Measurements from ENCODE around the gene RRAS.

Gene RRAS

DNA sequence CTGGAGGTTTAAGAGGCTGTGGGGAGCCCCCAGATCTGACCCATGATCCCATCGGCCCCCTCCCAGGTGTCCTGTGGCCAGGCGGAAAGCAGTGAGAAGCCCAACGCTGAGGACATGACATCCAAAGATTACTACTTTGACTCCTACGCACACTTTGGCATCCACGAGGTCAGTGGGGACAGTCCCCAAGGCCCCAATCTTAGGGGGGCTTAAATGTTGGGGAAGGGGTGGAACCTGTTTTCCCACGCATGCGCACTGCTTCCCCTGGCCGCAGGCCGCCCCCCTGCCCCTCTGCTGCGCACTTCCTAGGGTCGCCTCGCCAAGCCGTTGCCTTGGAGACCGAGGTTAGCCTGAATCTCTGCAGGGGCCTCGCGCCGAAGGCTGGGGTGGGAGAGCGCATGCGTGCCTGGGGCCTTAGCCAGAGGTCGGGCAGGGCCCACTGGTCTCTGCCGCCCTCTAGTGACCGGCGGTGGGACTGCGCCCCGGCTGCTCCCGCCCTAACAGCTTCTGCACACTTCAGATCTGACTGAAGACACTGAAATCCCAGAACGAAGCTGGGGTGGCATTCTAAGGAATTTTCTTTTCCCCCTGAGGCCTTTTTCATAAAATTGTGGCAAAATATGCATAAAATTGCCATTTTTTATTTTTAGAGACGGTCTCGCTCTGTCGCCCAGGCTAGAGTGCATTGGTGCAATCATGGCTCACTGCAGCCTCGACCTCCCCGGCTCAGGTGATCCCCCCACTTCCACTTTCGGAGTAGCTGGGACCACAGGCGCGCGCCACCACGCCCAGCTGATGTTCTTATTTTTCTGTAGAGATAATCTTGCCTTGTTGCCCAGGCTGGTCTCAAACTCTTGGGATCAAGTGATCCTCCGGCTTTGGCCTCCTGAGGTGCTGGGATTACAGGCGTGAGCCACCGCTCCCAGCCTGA is 40.7 kb upstream of the RRAS start:
- TF ChIP-seq, protein P1, sequence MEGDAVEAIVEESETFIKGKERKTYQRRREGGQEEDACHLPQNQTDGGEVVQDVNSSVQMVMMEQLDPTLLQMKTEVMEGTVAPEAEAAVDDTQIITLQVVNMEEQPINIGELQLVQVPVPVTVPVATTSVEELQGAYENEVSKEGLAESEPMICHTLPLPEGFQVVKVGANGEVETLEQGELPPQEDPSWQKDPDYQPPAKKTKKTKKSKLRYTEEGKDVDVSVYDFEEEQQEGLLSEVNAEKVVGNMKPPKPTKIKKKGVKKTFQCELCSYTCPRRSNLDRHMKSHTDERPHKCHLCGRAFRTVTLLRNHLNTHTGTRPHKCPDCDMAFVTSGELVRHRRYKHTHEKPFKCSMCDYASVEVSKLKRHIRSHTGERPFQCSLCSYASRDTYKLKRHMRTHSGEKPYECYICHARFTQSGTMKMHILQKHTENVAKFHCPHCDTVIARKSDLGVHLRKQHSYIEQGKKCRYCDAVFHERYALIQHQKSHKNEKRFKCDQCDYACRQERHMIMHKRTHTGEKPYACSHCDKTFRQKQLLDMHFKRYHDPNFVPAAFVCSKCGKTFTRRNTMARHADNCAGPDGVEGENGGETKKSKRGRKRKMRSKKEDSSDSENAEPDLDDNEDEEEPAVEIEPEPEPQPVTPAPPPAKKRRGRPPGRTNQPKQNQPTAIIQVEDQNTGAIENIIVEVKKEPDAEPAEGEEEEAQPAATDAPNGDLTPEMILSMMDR (IDR thresholded peaks at IDR 0.05; ENCODE audit: low read depth, low read length) = peak; percentile 100
- DNase-seq (ENCODE audit: extremely low read depth, low read depth) = peak; percentile 53

DNA sequence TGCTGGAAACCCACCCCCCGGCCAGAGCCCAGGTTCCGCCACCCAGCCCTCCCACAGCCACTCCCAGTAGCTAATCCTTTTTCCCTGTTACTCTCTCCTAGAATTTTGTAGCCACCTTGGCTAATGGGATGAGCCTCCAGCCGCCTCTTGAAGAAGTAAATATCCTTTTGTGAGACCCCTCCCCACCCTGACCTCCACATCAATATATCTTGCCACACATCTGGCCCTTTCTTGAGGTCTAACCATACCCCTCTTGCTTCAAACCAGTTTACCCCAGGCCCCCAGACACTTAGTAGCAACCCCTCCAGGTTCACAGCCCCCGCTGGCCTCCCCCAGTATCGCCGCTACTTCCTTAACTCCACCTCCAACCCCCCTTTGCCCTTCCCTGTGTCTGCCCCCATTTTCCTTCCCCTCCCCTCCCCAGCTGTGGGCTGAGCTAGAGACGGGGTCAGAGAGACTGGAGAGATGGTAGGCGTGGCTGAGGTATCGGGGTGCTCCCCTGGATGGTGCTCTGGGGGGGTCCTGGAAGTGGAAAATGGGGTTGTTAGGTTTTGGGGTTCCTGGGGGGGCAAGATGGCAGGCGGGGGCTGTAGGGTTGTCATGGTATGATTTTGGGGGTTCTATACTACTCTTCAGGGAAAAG is 39.9 kb upstream of the RRAS start:
- TF ChIP-seq, protein P1 (IDR thresholded peaks at IDR 0.05; ENCODE audit: low read depth, low read length) = no peak
- DNase-seq (ENCODE audit: extremely low read depth, low read depth) = no peak

DNA sequence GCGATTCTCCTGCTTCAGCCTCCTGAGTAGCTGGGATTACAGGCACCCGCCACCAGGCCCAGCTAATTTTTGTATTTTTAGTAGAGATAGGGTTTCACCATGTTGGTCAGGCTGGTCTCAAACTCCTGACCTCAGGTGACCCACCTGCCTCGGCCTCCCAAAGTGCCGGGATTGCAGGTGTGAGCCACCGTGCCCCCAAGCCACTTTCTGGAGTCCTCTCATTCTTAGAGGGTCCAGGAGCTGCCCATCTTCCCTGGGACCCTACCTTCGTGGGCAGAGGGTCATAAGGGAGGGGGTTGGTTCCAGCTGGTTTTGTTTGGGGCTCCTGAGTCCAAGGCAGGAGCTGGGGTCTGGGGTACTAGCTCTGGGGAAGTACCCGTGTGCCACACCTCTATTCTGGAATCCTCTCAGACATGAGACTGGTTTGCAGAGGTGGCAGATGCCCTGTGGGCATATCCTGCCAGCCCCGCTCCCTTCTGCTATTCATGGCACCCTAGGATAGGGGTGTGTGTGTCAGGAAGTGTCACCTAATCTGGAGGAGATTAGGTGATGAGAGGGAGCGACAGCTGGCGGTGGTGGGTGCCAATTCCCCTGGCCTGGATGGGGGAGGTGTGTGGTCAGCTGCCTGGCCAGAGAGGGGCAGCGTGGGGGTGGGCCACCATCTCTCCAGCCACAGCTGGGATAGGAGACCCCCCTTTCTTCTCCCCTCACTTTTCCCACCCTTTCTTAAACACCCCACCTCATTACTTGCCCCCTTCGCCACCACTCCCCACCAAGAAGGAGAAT is 39.2 kb upstream of the RRAS start:
- TF ChIP-seq, protein P1 (IDR thresholded peaks at IDR 0.05; ENCODE audit: low read depth, low read length) = no peak
- DNase-seq (ENCODE audit: extremely low read depth, low read depth) = no peak

DNA sequence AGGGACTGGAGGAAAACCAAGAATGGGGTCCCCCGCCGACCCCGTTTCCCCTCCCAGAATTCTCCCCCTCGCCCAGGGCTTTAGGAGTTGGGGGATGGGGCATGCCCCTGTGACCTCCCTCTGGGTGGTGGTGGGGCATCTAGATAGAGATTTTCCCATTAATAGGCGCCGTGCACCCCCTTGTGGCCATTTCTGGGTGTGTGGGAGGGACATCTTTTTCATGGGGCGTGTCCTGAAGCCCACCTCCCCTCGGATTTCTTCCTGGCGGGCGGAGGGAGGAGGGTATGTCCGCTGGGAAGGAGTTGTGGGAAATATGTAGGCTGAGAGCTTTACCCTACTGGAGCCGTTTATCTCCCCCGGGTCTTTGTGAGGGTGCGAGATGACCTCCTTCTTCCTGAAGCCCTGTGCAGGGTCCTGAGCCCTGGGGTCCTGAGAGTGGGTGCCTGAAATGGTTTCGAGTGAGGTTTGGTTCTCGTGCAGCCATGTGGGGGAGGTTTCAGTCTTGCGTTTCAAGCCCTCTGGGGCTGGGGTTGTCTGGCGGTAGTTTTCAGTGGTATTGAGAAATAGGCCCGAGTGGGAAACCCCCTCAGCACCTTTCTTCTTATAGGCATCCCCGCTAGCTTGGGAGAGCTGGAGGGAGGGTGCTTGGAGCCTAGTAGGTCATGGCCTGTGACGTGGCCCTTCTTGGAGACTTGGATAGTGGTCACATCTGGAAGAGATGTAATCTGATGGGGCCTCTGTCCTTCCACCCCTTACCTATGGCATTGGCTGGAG is 38.1 kb upstream of the RRAS start:
- no peak for DNase-seq (ENCODE audit: extremely low read depth, low read depth)
- TF ChIP-seq, protein P1 (IDR thresholded peaks at IDR 0.05; ENCODE audit: low read depth, low read length) = peak; percentile 59

DNA sequence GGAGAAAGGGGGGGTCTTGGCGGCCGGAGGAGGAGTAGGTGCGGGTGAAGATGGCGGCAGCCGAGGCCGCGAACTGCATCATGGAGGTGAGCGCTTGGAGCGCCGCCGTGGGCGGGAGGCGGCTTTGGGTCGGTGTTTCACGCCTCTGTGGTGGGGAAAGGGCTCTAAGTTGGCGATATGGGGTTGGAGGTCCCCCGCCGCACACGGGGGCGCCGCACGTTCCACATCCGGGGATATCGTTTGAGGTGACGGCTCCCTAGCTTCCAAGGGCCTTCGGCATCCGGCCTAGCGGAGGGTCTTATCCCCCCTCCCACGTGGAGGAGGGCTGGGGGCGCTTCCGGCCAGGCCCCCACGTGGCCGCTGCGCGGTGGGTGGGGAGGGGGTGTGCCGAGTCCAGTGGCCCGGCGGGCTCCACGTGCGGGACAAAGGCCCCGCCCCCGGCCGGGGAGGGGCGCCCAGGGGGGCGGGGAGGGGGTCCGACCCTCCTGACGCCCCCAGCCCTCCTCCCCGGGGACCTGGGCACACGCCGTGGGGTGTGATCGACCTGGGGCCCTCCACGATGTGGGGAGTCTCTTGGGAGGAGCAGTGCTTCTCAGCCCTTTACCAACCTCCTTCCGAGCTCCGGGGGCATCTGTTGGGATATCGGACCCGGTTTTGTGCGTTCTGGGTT is 37.4 kb upstream of the RRAS start, which contains the start of gene PRMT1:
Gene PRMT1, plus strand, starts transcription at position 41 of the 670 bp plus-strand sequence. Its CDS starts 10 bp downstream, at position 51.
- TF ChIP-seq, protein P1 (IDR thresholded peaks at IDR 0.05; ENCODE audit: low read depth, low read length) = no peak
- no peak for DNase-seq (ENCODE audit: extremely low read depth, low read depth)

DNA sequence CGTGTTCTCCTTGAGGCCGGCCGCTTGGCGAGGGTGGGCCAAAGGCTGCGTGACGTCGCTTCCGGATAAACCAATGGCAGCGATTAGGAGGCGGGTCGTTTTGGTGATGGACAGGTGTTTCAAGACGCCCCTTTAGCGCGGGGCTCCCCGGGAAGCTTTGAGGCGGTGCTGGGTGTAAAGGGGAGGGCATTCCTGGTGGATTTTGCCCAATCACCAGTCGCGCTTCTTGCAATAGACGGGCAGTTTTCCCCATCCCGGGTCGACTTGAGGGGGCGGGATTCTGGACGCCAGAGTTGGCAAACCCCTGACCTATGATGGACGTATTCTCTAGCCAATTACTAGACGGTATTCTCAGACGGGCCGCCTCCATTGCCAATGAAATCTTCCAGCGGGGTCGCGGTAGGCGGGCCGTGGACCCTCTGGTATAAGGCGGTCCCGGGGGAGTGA is 36.9 kb upstream of the RRAS start:
- TF ChIP-seq, protein P1 (IDR thresholded peaks at IDR 0.05; ENCODE audit: low read depth, low read length) = no peak
- peak; percentile 100 for DNase-seq (ENCODE audit: extremely low read depth, low read depth)
